Sigmoid colon (tissue), 4 donors: ENCODE measurements around the gene DOCK1.

Experiments
- EP300 ChIP-seq, 4 donors: sonication (generic); formaldehyde crosslinking; IDR thresholded peaks; one replicate each; pipeline ENCODE4 v1.6.1; 2017; ENCODE audit warnings: antibody characterized with exemption in 4 of 4
- POLR2A ChIP-seq, 2 donors: fragments of 450-650 bp; IDR thresholded peaks; one replicate each; pipeline ENCODE4 v1.6.1; 2016; ENCODE audit warnings: antibody characterized with exemption in 2 of 2, mild to moderate bottlenecking in 2 of 2, moderate library complexity in 2 of 2
- POLR2AphosphoS5 ChIP-seq, 4 donors: sonication (generic); formaldehyde crosslinking; IDR thresholded peaks; one replicate each; pipeline ENCODE4 v1.6.1; 2017; ENCODE audit warnings: antibody characterized with exemption in 4 of 4
- TF ChIP-seq, protein P1 (sequence below), 4 experiments: fragments of 450-650 bp in 3 of 4; fragments of 200-600 bp in 1 of 4; IDR thresholded peaks; one replicate each; pipeline ENCODE4 v1.5.1; 2016 to 2019; ENCODE audit warnings: antibody characterized with exemption in 4 of 4, mild to moderate bottlenecking in 3 of 4, moderate library complexity in 2 of 4

- no peak for TF ChIP-seq POLR2A (IDR thresholded peaks at IDR 0.05)
- TF ChIP-seq, protein P1, sequence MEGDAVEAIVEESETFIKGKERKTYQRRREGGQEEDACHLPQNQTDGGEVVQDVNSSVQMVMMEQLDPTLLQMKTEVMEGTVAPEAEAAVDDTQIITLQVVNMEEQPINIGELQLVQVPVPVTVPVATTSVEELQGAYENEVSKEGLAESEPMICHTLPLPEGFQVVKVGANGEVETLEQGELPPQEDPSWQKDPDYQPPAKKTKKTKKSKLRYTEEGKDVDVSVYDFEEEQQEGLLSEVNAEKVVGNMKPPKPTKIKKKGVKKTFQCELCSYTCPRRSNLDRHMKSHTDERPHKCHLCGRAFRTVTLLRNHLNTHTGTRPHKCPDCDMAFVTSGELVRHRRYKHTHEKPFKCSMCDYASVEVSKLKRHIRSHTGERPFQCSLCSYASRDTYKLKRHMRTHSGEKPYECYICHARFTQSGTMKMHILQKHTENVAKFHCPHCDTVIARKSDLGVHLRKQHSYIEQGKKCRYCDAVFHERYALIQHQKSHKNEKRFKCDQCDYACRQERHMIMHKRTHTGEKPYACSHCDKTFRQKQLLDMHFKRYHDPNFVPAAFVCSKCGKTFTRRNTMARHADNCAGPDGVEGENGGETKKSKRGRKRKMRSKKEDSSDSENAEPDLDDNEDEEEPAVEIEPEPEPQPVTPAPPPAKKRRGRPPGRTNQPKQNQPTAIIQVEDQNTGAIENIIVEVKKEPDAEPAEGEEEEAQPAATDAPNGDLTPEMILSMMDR (IDR thresholded peaks at IDR 0.05) = no peak
- TF ChIP-seq POLR2AphosphoS5 (IDR thresholded peaks at IDR 0.05) = no peak
- TF ChIP-seq EP300 (IDR thresholded peaks at IDR 0.05) = no peak
Measured at GRCh38 chr10:127464561-127464960, 559.3 kb downstream of the DOCK1 start.
